Renal cortex interstitium (tissue), 15 donors: ENCODE results near the gene ACP2. TPM values are rescaled to one million over a fixed set of nuclear protein-coding genes. Genes with fewer than 3 reads are reported as not detected.

Experiments
- DNase-seq, 11 donors: peaks; one replicate each; pipeline ENCODE4 v3.0.0-alpha.2; 2013; ENCODE audit warnings: low read depth in 9 of 11, low spot score in 4 of 11; ENCODE audit errors: extremely low read depth in 1 of 11
- long read RNA-seq, 16 experiments: transcript quantifications; one replicate each; lab custom pipeline, GENCODE V29; 2026
- polyA plus RNA-seq, 3 donors: library from polyadenylated mRNA; unstranded; fragments of 120-200 nt; gene quantifications; one replicate each; pipeline ENCODE4 v1.2.1, GENCODE V29; 2013; ENCODE audit not compliant: insufficient read length in 3 of 3

The ACP2 gene
- polyA plus RNA-seq, result 10 to 100 TPM; 52.4 to 57.8 (median 55.4) TPM
- long read RNA-seq, donor 1, transcript ACP2-201 (11 exons, 2,203 nt), result major isoform, 5 of 7 reads
- long read RNA-seq, donor 1, partial matches to known transcripts, result 0 of 7 reads
- long read RNA-seq, donor 1, other reads (novel, unspliced or antisense), result 0 of 7 reads
- long read RNA-seq, donor 2, partial matches to known transcripts, result 0 of 1 reads
- long read RNA-seq, donor 2, other reads (novel, unspliced or antisense), result 0 of 1 reads
- long read RNA-seq, donor 3, transcript ACP2-201 (11 exons, 2,203 nt), result major isoform, 20 of 27 reads
- long read RNA-seq, donor 3, partial matches to known transcripts, result 5 of 27 reads
- long read RNA-seq, donor 3, other reads (novel, unspliced or antisense), result 0 of 27 reads
- long read RNA-seq, donor 4, transcript ACP2-201 (11 exons, 2,203 nt), result major isoform, 6 of 22 reads
- long read RNA-seq, donor 4, partial matches to known transcripts, result 16 of 22 reads
- long read RNA-seq, donor 4, other reads (novel, unspliced or antisense), result 0 of 22 reads
- long read RNA-seq, donor 5, result 0 reads
- long read RNA-seq, donor 6, transcript ACP2-201 (11 exons, 2,203 nt), result major isoform, 6 of 7 reads
- long read RNA-seq, donor 6, partial matches to known transcripts, result 0 of 7 reads
- long read RNA-seq, donor 6, other reads (novel, unspliced or antisense), result 0 of 7 reads
- long read RNA-seq, donor 7, transcript ACP2-201 (11 exons, 2,203 nt), result major isoform, 9 of 10 reads
- long read RNA-seq, donor 7, partial matches to known transcripts, result 0 of 10 reads
- long read RNA-seq, donor 7, other reads (novel, unspliced or antisense), result 0 of 10 reads
- long read RNA-seq, donor 8, transcript ACP2-201 (11 exons, 2,203 nt), result major isoform, 13 of 17 reads
- long read RNA-seq, donor 8, partial matches to known transcripts, result 0 of 17 reads
- long read RNA-seq, donor 8, other reads (novel, unspliced or antisense), result 0 of 17 reads
- long read RNA-seq, donor 9, transcript ACP2-201 (11 exons, 2,203 nt), result major isoform, 11 of 11 reads
- long read RNA-seq, donor 9, partial matches to known transcripts, result 0 of 11 reads
- long read RNA-seq, donor 9, other reads (novel, unspliced or antisense), result 0 of 11 reads
- long read RNA-seq, donor 10, transcript ACP2-201 (11 exons, 2,203 nt), result major isoform, 8 of 10 reads
- long read RNA-seq, donor 10, partial matches to known transcripts, result 0 of 10 reads
- long read RNA-seq, donor 10, other reads (novel, unspliced or antisense), result 0 of 10 reads
- long read RNA-seq, donor 11, transcript ACP2-201 (11 exons, 2,203 nt), result major isoform, 12 of 14 reads
- long read RNA-seq, donor 11, partial matches to known transcripts, result 0 of 14 reads
- long read RNA-seq, donor 11, other reads (novel, unspliced or antisense), result 0 of 14 reads
- long read RNA-seq, donor 12, partial matches to known transcripts, result 0 of 2 reads
- long read RNA-seq, donor 12, other reads (novel, unspliced or antisense), result 0 of 2 reads
- long read RNA-seq, donor 13, result 0 reads
- long read RNA-seq, donor 14, transcript ACP2-201 (11 exons, 2,203 nt), result major isoform, 6 of 11 reads
- long read RNA-seq, donor 14, partial matches to known transcripts, result 5 of 11 reads
- long read RNA-seq, donor 14, other reads (novel, unspliced or antisense), result 0 of 11 reads
- long read RNA-seq, donor 15, transcript ACP2-201 (11 exons, 2,203 nt), result major isoform, 7 of 7 reads
- long read RNA-seq, donor 15, partial matches to known transcripts, result 0 of 7 reads
- long read RNA-seq, donor 15, other reads (novel, unspliced or antisense), result 0 of 7 reads
- long read RNA-seq, donor 16, transcript ACP2-201 (11 exons, 2,203 nt), result major isoform, 20 of 78 reads
- long read RNA-seq, donor 16, partial matches to known transcripts, result 50 of 78 reads
- long read RNA-seq, donor 16, other reads (novel, unspliced or antisense), result 7 of 78 reads

- DNase-seq, result peak; percentile 78 to 91 (median 84)
These were observed at the start of gene ACP2 for GRCh38 chr11:47248664-47249377. TSS of gene ACP2 (minus strand) at chr11:47248814. CDS start at chr11:47248789, 25 bp downstream.

GRCh38 chr11:47296045-47296444 is 47.4 kb upstream of the ACP2 start:
- DNase-seq, result no peak

GRCh38 chr11:47295385-47295784 is 46.8 kb upstream of the ACP2 start:
- DNase-seq, result no peak

GRCh38 chr11:47289856-47290255 is 41.2 kb upstream of the ACP2 start:
- DNase-seq, result no peak

GRCh38 chr11:47288066-47288465 is 39.5 kb upstream of the ACP2 start:
- no peak for DNase-seq

- no peak for DNase-seq
These were observed 37.6 kb upstream of the ACP2 start for GRCh38 chr11:47285969-47286770.

- no peak for DNase-seq
These were observed 35.5 kb upstream of the ACP2 start for GRCh38 chr11:47284151-47284550.

- DNase-seq, result no peak
These were observed 33.8 kb upstream of the ACP2 start for GRCh38 chr11:47282462-47282861.

- no peak for DNase-seq
These were observed 32.2 kb upstream of the ACP2 start for GRCh38 chr11:47280860-47281259.

GRCh38 chr11:47280099-47280498 is 31.5 kb upstream of the ACP2 start:
- DNase-seq, result no peak

- DNase-seq, result no peak
These were observed 30.2 kb upstream of the ACP2 start for GRCh38 chr11:47278769-47279168.

- DNase-seq, result no peak
These were observed 29.4 kb upstream of the ACP2 start for GRCh38 chr11:47278058-47278457.

- DNase-seq, result no peak
These were observed 28.3 kb upstream of the ACP2 start for GRCh38 chr11:47276923-47277322.

GRCh38 chr11:47274495-47275235 is 26.1 kb upstream of the ACP2 start:
- no peak for DNase-seq

GRCh38 chr11:47272706-47273105 is 24.1 kb upstream of the ACP2 start:
- DNase-seq, result no peak
